H9 (cell line): Measurements from ENCODE around the gene ENDOV. TPM values are rescaled to one million over a fixed set of nuclear protein-coding genes. Genes with fewer than 3 reads are reported as not detected.
A peak's percentile ranks its signal among the peaks of the same experiment; 100 is the strongest.

ENCODE experiments used
- DNase-seq: peaks from one replicate; pipeline ENCODE4 v3.0.0-alpha.2; 2017
- H2AFZ ChIP-seq: one replicate; pipeline ENCODE4 v1.6.1; 2013; ENCODE audit warnings: mild to moderate bottlenecking, low read length, control low read depth, moderate library complexity
- H2AK5ac ChIP-seq: 2 replicates; pipeline ENCODE4 v1.6.1; 2013; ENCODE audit warnings: low read length, control low read depth, mixed read lengths; ENCODE audit not compliant: insufficient read length
- H2BK120ac ChIP-seq: one replicate; pipeline ENCODE4 v1.6.1; 2013; ENCODE audit warnings: low read depth, mild to moderate bottlenecking, low read length, control low read depth, inconsistent platforms; ENCODE audit not compliant: poor library complexity, severe bottlenecking
- H2BK12ac ChIP-seq: 2 replicates; pipeline ENCODE4 v1.6.1; 2013; ENCODE audit warnings: low read length, control low read depth, mixed read lengths, low read depth; ENCODE audit not compliant: insufficient read length
- H2BK15ac ChIP-seq: 2 replicates; pipeline ENCODE4 v1.6.1; 2013; ENCODE audit warnings: low read depth, low read length, control low read depth
- H2BK20ac ChIP-seq: one replicate; pipeline ENCODE4 v1.6.1; 2013; ENCODE audit warnings: low read depth, mild to moderate bottlenecking, low read length, control low read depth, inconsistent platforms; ENCODE audit not compliant: poor library complexity, severe bottlenecking
- H2BK5ac ChIP-seq: 2 replicates; pipeline ENCODE4 v1.6.1; 2013; ENCODE audit warnings: low read length, control low read depth, mixed read lengths; ENCODE audit not compliant: insufficient read length
- H3K14ac ChIP-seq: 2 replicates; pipeline ENCODE4 v1.6.1; 2013; ENCODE audit warnings: low read length, control low read depth; ENCODE audit not compliant: insufficient read depth
- H3K18ac ChIP-seq: 2 replicates; pipeline ENCODE4 v1.6.1; 2013; ENCODE audit warnings: low read depth, mild to moderate bottlenecking, mixed read lengths, low read length, control low read depth; ENCODE audit not compliant: insufficient read length
- H3K23ac ChIP-seq: 2 replicates; pipeline ENCODE4 v1.6.1; 2013; ENCODE audit warnings: low read length, control low read depth, mixed read lengths, low read depth; ENCODE audit not compliant: insufficient read length
- H3K23me2 ChIP-seq: 2 replicates; pipeline ENCODE4 v1.6.1; 2013; ENCODE audit warnings: low read depth, mild to moderate bottlenecking, mixed read lengths, low read length, control low read depth; ENCODE audit not compliant: insufficient read length, poor library complexity, severe bottlenecking
- H3K27ac ChIP-seq: 2 replicates; pipeline ENCODE4 v1.5.1; 2013; ENCODE audit warnings: low read length, control low read depth, mixed read lengths, low read depth; ENCODE audit not compliant: insufficient read length
- H3K27me3 ChIP-seq: 2 replicates; pipeline ENCODE4 v1.6.1; 2013; ENCODE audit warnings: low read length, control low read depth, inconsistent platforms; ENCODE audit not compliant: insufficient read depth
- H3K4ac ChIP-seq: 2 replicates; pipeline ENCODE4 v1.6.1; 2013; ENCODE audit warnings: low read depth, mild to moderate bottlenecking, control low read depth, inconsistent platforms, low read length, moderate library complexity
- H3K4me1 ChIP-seq: 2 replicates; pipeline ENCODE4 v1.6.1; 2013; ENCODE audit warnings: low read length, control low read depth, inconsistent platforms; ENCODE audit not compliant: insufficient read depth
- H3K4me2 ChIP-seq: 2 replicates; pipeline ENCODE4 v1.6.1; 2013; ENCODE audit warnings: low read length, control low read depth, mixed read lengths; ENCODE audit not compliant: insufficient read length, insufficient read depth
- H3K56ac ChIP-seq: 2 replicates; pipeline ENCODE4 v1.6.1; 2013; ENCODE audit warnings: low read depth, mild to moderate bottlenecking, mixed read lengths, low read length, control low read depth; ENCODE audit not compliant: insufficient read length
- H3K79me1 ChIP-seq: 2 replicates; pipeline ENCODE4 v1.6.1; 2013; ENCODE audit warnings: low read depth, mild to moderate bottlenecking, moderate library complexity, low read length, control low read depth, inconsistent platforms; ENCODE audit not compliant: insufficient read depth, poor library complexity, severe bottlenecking
- H3K79me2 ChIP-seq: 2 replicates; pipeline ENCODE4 v1.6.1; 2013; ENCODE audit warnings: low read length, control low read depth, inconsistent platforms; ENCODE audit not compliant: insufficient read depth
- H3K9ac ChIP-seq: 2 replicates; pipeline ENCODE4 v1.6.1; 2013; ENCODE audit warnings: low read length, control low read depth, mixed read lengths; ENCODE audit not compliant: insufficient read length; ENCODE audit errors: extremely low read depth
- H3K9me3 ChIP-seq: one replicate; pipeline ENCODE4 v1.6.1; 2013; ENCODE audit warnings: low read depth, low read length, inconsistent platforms; ENCODE audit not compliant: control insufficient read depth
- H3T11ph ChIP-seq: one replicate; pipeline ENCODE4 v1.6.1; 2013; ENCODE audit warnings: mild to moderate bottlenecking, low read length, control low read depth, inconsistent platforms
- H4K20me1 ChIP-seq: one replicate; pipeline ENCODE4 v1.6.1; 2013; ENCODE audit not compliant: control insufficient read depth, insufficient read length, insufficient read depth
- H4K5ac ChIP-seq: 2 replicates; pipeline ENCODE4 v1.6.1; 2013; ENCODE audit warnings: low read depth, mild to moderate bottlenecking, mixed read lengths, low read length, control low read depth; ENCODE audit not compliant: insufficient read length
- H4K8ac ChIP-seq: replicated peaks from 2 replicates; pipeline ENCODE4 v1.6.1; 2013; ENCODE audit warnings: low read length, control low read depth, mixed read lengths, low read depth; ENCODE audit not compliant: insufficient read length
- H4K91ac ChIP-seq: 2 replicates; pipeline ENCODE4 v1.6.1; 2013; ENCODE audit warnings: low read depth, mild to moderate bottlenecking, moderate library complexity, mixed read lengths, low read length, control low read depth; ENCODE audit not compliant: insufficient read length
- H3K27ac Mint-ChIP-seq, 3 experiments: 2 replicates in 2 of 3; 3 replicates in 1 of 3; pipeline ENCODE4 v1.8.0; 2020 to 2021; ENCODE audit warnings: mixed read lengths in 3 of 3, mild to moderate bottlenecking in 1 of 3, moderate library complexity in 1 of 3
- H3K27me3 Mint-ChIP-seq: 2 replicates; pipeline ENCODE4 v1.8.0; 2021; ENCODE audit warnings: low read depth, mild to moderate bottlenecking, moderate library complexity, mixed read lengths
- H3K36me3 Mint-ChIP-seq, 3 experiments: 2 replicates in 2 of 3; 3 replicates in 1 of 3; pipeline ENCODE4 v1.8.0; 2020 to 2021; ENCODE audit warnings: low read depth in 3 of 3, mixed read lengths in 3 of 3; ENCODE audit not compliant: insufficient read depth in 1 of 3
- H3K4me1 Mint-ChIP-seq, 2 experiments: 2 replicates each; pipeline ENCODE4 v1.8.0; 2020; ENCODE audit warnings: mixed read lengths in 2 of 2
- H3K4me3 Mint-ChIP-seq, 2 experiments: 2 replicates in 1 of 2; 3 replicates in 1 of 2; pipeline ENCODE4 v1.8.0; 2020 to 2021; ENCODE audit warnings: mild to moderate bottlenecking in 2 of 2, mixed read lengths in 2 of 2, moderate library complexity in 1 of 2
- H3K9me3 Mint-ChIP-seq, 2 experiments: 2 replicates in 1 of 2; 3 replicates in 1 of 2; pipeline ENCODE4 v1.8.0; 2020; ENCODE audit warnings: mild to moderate bottlenecking in 2 of 2, mixed read lengths in 2 of 2, moderate library complexity in 1 of 2
- WGBS: extraction: QIAGEN DNeasy Blood & Tissue Kit; methylation state at CpG from one replicate; pipeline ENCODE4 v1.1.7; 2013; ENCODE audit warnings: missing lambda C conversion rate, low lambda C conversion rate, mixed read lengths; ENCODE audit not compliant: insufficient read length; ENCODE audit errors: extremely low coverage; 5-methylcytosine and 5-hydroxymethylcytosine counted together
- total RNA-seq: library from RNA; stranded (reverse); gene quantifications from 2 replicates; pipeline ENCODE4 v1.2.1, GENCODE V29; 2021
- TF ChIP-seq, protein P1 (sequence below): fragments of 200-600 bp; sonication (generic); conservative IDR thresholded peaks from 3 replicates; pipeline ENCODE4 v1.8.0; 2021; ENCODE audit warnings: antibody characterized with exemption, mild to moderate bottlenecking

ENDOV gene
- total RNA-seq, 1 experiment from 2014 or later = 17.1 TPM

DNA sequence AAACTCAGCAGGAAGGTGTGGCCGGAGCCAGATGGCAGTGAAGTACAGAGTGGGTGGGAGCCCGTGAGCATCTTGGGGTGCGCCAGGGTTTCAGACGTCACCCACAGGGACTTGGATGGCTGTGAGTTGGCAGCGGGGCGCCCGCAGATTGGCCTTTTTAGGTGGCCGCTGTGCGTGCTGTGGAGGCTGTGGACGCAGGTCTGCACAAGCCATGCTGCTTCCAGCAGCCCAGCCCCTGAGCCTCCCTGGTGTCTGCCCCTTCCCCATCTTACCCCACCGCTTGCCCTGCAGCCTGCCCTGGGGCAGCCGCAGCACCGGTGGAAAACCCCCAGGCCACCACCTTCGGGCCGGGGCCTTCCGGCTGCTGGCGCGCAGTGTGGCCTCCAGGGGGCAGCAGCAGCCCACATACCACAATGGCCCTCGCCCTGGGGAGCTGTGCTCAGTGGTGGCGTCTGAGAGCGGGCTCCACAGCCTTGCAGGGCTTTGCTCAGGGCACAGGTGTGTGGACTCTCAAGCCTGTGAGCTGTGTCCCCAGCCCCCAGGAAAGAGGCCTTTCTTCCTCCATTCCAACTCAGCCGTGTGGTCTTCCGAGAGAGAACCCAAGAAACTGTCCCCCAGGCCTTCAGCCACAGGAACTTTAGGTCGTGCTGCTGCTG lies 11.8 kb downstream of the ENDOV start:
- H3K27me3 ChIP-seq = no peaks in the 10 kb centered on the region
- H3K27ac ChIP-seq = no peak overlapping the region
- no peak overlapping the region for H2AFZ ChIP-seq
- Mint-ChIP-seq H3K4me3 (no peak overlapping the region), H3K4me1 (peaks cover 4 to 10% of the 10 kb centered on the region in 2 experiments), H3K27me3 (peaks cover 4% of the 10 kb centered on the region), H3K27ac (peak overlapping the region in 1 of 3 experiments; percentile 83; a peak in 1 of 7 replicates), H3K36me3 (no peaks in the 10 kb centered on the region), H3K9me3 (no peaks in the 10 kb centered on the region)
- H4K8ac ChIP-seq = no peak overlapping the region
- no peak overlapping the region for H3K4ac ChIP-seq
- H3K56ac ChIP-seq = no peak overlapping the region
- no peaks in the 10 kb centered on the region for H3K79me2 ChIP-seq
- no peak overlapping the region for H4K5ac ChIP-seq
- H4K20me1 ChIP-seq = no peaks in the 10 kb centered on the region
- peak; percentile 93 for DNase-seq
- no peaks in the 10 kb centered on the region for H3K23me2 ChIP-seq
- H2BK20ac ChIP-seq = no peak overlapping the region
- no peak overlapping the region for H3T11ph ChIP-seq
- H3K23ac ChIP-seq = no peak overlapping the region
- no CpG with 5 or more reads among the region's 24 CpGs for WGBS
- H4K91ac ChIP-seq = no peak overlapping the region
- TF ChIP-seq, protein P1, sequence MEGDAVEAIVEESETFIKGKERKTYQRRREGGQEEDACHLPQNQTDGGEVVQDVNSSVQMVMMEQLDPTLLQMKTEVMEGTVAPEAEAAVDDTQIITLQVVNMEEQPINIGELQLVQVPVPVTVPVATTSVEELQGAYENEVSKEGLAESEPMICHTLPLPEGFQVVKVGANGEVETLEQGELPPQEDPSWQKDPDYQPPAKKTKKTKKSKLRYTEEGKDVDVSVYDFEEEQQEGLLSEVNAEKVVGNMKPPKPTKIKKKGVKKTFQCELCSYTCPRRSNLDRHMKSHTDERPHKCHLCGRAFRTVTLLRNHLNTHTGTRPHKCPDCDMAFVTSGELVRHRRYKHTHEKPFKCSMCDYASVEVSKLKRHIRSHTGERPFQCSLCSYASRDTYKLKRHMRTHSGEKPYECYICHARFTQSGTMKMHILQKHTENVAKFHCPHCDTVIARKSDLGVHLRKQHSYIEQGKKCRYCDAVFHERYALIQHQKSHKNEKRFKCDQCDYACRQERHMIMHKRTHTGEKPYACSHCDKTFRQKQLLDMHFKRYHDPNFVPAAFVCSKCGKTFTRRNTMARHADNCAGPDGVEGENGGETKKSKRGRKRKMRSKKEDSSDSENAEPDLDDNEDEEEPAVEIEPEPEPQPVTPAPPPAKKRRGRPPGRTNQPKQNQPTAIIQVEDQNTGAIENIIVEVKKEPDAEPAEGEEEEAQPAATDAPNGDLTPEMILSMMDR = peak; percentile 99
- H3K9ac ChIP-seq = no peak overlapping the region
- no peaks in the 10 kb centered on the region for H3K79me1 ChIP-seq
- no peak overlapping the region for H2AK5ac ChIP-seq
- H2BK120ac ChIP-seq = no peak overlapping the region
- H2BK5ac ChIP-seq = no peak overlapping the region
- H3K14ac ChIP-seq = no peak overlapping the region
- no peak overlapping the region for H2BK15ac ChIP-seq
- no peak overlapping the region for H2BK12ac ChIP-seq
- H3K4me2 ChIP-seq = no peak overlapping the region
- H3K18ac ChIP-seq = no peak overlapping the region
- H3K9me3 ChIP-seq = no peaks in the 10 kb centered on the region
- no peaks in the 10 kb centered on the region for H3K4me1 ChIP-seq
